Measurements from ENCODE around the gene COQ8B. TPM values are rescaled to one million over a fixed set of nuclear protein-coding genes. Genes with fewer than 3 reads are reported as not detected.
"Not testable (repeated sequence)": the region's sequence is repeated elsewhere in the genome, so short reads cannot be mapped to it uniquely, and the experiment has no call there.

The COQ8B gene
- total RNA-seq, 1 donor from 2014 or later: 35.0 TPM

- no peak for DNase-seq (ENCODE audit: low spot score)
These were observed 25.8 kb upstream of the COQ8B start for GRCh38 chr19:40742477-40742876.

DNA sequence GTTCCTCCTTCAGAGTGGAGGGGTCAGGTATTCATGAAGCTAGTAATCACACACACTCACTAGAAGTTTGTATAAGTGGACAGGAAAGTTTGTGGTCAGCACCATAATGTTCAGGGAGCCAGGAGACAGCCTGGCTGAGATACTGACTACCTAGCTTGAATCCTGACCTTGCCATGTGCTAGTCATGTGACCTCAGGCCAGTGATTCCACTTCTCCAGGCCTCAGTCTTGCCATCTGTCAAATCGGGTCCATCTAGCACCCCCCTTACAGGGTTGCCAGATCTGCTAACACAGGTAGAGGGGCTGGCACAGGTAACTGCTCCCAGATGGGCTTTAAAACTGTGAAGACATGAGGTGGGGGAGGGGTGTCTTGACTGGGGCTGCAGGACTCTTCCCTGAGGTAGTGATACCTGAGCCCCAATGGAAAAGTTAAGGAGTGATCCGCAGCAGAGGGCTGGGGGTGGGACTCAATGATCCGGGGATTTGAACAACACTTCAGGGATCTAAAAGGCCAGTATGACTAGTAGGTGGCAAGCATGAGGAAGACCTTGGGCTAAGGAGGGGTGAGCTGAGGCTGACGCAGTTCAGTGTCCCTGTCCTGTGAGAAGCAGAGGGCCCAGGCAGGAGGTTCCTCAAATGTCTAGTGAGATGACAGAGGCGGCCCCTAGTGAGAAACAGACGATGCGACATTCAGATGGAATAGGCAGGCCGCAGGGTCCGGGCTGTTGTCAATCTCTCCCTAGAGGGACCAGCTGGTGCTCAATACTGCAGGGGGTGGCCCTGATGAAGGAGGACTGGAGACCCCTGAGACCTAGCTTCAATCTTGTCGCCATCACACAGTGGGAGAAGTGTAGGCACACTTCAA lies 25.1 kb upstream of the COQ8B start:
- DNase-seq (ENCODE audit: low spot score): no peak

- DNase-seq (ENCODE audit: low spot score): no peak
These were observed 24.1 kb upstream of the COQ8B start for GRCh38 chr19:40740747-40741146.

- DNase-seq (ENCODE audit: low spot score): no peak
These were observed 23.4 kb upstream of the COQ8B start for GRCh38 chr19:40739871-40740703.

DNA sequence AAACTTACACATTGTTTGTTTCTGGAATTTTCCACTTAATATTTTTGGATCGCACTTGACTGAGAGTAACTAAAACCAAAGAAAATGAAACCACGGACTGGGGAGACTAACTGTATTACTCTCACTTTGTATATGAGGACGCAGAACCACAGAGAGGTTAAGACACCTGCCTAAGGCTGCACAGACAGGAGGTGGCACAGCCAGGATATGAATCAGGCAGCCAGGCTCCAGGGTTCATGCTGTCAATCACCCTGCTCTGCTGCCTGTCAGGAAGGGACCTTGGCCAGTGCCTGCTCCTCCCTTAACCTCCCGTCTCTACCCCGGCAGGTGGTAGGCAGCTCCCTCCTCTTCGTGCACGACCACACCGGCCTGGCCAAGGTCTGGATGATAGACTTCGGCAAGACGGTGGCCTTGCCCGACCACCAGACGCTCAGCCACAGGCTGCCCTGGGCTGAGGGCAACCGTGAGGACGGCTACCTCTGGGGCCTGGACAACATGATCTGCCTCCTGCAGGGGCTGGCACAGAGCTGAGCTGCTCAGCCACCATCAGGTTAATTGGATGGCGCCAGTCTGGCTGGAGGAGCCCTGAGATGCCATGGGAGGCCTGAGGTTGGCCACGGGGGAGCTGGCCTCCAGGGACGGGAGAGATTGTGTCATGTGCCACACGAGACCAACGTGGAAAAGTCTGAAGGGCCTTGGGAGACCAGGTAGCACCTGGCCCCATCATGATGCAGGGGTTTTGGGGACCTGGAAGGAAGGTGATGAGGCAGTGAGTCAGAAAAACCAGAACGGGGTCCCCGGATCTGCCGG lies 22.5 kb upstream of the COQ8B start:
- DNase-seq (ENCODE audit: low spot score): no peak

GRCh38 chr19:40737102-40737644 lies 20.5 kb upstream of the COQ8B start:
- no peak for DNase-seq (ENCODE audit: low spot score)

DNA sequence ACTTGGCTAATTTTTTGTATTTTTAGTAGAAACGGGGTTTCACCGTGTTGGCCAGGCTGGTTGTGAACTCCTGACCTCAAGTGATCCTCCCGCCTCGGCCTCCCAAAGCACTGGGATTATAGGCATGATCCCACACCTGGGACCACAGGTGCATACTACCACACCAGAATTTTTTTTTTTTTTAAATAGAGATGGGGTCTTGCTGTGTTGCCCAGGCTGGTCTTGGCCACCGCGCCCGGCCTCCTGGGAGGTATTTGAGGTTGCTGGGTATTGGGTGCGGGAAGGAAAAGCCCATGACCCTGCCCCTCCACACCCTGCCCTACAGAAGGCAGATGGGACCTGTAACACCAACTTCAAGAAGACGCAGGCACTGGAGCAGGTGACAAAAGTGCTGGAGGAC lies 20.0 kb upstream of the COQ8B start:
- no peak for DNase-seq (ENCODE audit: low spot score)

DNA sequence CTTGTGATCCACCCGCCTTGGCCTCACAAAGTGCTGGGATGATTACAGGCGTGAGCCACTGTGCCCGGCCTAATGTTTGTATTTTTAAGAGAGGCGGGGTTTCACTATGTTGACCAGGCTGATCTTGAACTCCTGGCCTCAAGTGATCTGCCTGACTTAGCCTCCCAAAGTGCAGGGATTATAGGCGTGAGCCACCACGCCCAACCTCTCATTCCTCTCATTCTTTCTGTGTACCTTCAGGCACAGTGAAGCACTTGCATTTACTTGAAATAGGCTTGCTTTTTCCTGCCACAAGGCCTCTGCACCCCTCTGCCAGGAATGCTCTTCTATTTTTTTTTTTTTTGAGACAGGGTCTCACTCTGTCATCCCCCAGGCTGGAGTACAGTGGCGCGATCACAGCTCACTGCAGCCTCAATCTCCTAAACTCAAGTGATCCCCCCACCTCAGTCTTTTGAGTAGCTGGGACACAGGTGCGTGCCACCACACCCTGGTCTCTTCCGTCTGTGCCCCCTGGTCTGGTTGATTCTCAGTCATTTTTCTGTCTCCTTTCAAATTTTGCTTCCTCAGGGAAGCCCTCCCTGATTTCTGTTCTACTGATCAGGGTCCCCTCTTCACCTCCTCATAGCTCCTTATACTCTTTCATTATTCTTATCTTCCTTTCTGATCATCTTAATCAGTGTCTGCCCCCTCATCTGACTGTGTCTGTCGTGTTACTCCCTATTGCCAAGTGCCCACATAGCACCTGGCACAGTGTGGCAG lies 18.5 kb upstream of the COQ8B start:
- no peak for DNase-seq (ENCODE audit: low spot score)

DNA sequence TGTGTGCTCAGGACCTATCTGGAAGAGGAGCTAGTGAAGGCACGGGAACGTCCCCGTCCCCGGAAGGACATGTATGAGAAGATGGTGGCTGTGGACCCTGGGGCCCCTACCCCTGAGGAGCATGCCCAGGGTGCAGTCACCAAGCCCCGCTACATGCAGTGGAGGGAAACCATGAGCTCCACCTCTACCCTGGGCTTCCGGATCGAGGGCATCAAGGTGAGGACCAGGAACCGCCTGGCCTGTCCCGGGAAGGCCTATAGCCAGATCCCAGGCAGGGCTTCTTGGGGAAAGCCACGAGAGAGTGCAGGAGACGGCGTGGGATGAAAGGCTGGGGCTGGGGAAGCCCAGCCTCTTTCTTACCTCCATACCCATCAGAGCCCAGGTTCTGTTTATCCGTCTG lies 16.5 kb upstream of the COQ8B start:
- DNase-seq (ENCODE audit: low spot score): no peak

DNA sequence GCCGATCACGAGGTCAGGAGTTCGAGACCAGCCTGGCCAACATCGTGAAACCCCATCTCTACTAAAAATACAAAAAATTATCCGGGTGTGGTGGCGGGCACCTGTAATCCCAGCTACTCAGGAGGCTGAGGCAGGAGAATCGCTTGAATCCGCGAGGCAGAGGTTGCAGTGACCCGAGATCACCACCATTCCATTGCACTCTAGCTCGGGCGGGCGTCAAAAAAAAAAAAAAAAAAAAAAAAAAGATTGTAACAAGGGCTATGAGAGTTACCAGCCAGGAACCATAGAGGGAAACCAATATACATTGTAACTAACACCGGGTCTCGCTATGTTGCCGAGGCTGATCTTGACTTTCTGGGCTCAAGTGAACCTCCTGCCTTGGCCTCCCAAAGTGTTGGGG lies 15.6 kb upstream of the COQ8B start:
- not testable (repeated sequence) for DNase-seq (ENCODE audit: low spot score)

DNA sequence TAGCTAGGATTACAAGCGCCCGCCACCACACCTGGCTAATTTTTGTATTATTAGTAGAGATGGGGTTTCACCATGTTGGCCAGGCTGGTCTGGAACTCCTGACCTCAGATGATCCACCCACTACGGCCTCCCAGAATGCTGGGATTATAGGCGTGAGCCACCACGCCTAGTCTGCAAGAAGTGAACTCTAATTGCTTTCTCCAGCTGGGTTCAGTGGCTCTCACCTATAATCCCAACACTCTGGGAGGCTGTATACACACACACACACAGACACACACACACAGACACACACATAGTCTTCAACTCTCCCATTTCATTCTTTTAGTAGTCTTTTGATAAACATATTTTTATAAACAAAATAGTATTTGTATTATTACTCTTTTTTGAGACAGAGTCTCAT lies 13.4 kb upstream of the COQ8B start:
- not testable (repeated sequence) for DNase-seq (ENCODE audit: low spot score)

DNA sequence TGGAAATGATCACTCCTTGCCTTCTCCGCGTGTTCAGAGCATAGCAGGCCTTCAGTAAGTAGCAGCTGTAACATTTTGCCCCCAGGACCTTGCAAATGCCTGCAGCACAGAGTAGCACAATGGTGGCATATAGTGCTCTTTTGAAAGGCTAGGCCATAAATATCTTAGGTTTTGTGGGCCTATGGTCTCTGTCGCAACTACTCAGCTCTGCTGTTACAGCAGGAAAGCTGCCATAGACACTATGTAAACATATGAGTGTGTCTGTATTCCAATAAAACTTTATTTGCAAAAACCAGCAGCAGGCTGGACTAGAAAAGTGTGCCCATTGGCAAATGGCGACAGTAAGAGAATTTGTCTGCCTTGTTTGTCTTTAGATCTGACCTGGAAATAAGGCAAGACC lies 9.6 kb upstream of the COQ8B start:
- DNase-seq (ENCODE audit: low spot score): no peak

DNA sequence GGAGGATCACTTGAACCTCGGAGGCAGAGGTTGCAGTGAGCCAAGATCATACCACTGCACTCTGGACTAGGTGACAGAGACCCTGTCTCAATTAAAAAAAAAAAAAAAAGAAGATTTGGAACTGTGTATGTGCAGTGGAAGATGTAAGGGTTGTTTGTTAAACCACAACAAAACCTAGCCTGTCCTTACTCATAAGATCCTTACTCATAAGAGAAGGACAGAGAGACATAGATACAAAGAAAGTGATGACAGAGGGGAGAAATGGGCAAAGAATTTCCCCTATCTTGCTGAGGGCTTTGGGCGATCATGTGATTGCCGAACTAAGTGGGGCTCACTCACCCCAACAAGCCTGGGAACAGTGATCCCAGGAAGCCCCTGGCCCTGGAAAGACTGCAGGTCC lies 8.2 kb upstream of the COQ8B start:
- DNase-seq (ENCODE audit: low spot score): no peak

- DNase-seq (ENCODE audit: low spot score): no peak
These were observed 7.6 kb upstream of the COQ8B start for GRCh38 chr19:40724315-40724714.

GRCh38 chr19:40723661-40724254 lies 7.1 kb upstream of the COQ8B start:
- DNase-seq (ENCODE audit: low spot score): no peak

GRCh38 chr19:40721936-40722661 lies 5.4 kb upstream of the COQ8B start:
- no peak for DNase-seq (ENCODE audit: low spot score)

GRCh38 chr19:40721140-40721486 lies 4.4 kb upstream of the COQ8B start:
- DNase-seq (ENCODE audit: low spot score): no peak

- DNase-seq (ENCODE audit: low spot score): no peak
These were observed 2.8 kb upstream of the COQ8B start for GRCh38 chr19:40719414-40719894.

- peak; percentile 88 for DNase-seq (ENCODE audit: low spot score)
These were observed 2.2 kb upstream of the COQ8B start for GRCh38 chr19:40718774-40719391.

Data from ureter (tissue), 1 donor.